WTC11 (cell line): ENCODE measurements around the gene SYT7. TPM values are rescaled to one million over a fixed set of nuclear protein-coding genes. Genes with fewer than 3 reads are reported as not detected.

Experiments
- ATAC-seq: fragments of 200-7000 bp; cut with Tn5 transposase; 2 replicates; pipeline ENCODE4 v1.10.0; 2021; ENCODE audit warnings: mild to moderate bottlenecking, moderate library complexity
- CTCF ChIA-PET: fragments of 300-600 bp; sonication (Branson Sonifier 250); formaldehyde crosslinking; loops from one replicate; lab custom pipeline; 2021; ENCODE audit warnings: antibody characterized with exemption; lab: Charles Lee
- POLR2A ChIA-PET: fragments of 350-600 bp; sonication (Branson Sonifier 250); formaldehyde crosslinking; loops from one replicate; lab custom pipeline; 2021; ENCODE audit warnings: antibody characterized with exemption; lab: Charles Lee
- DNase-seq: peaks from one replicate; pipeline ENCODE4 v3.0.0; 2021; ENCODE audit warnings: low spot score
- H3K27ac Mint-ChIP-seq: 2 replicates; pipeline ENCODE4 v1.8.0; 2021; ENCODE audit warnings: mixed read lengths
- H3K27me3 Mint-ChIP-seq: 2 replicates; pipeline ENCODE4 v1.8.0; 2021; ENCODE audit warnings: low read depth, mild to moderate bottlenecking, moderate library complexity, mixed read lengths
- H3K36me3 Mint-ChIP-seq: 2 replicates; pipeline ENCODE4 v1.8.0; 2021; ENCODE audit warnings: mixed read lengths
- H3K4me1 Mint-ChIP-seq: 2 replicates; pipeline ENCODE4 v1.8.0; 2022; ENCODE audit warnings: mixed read lengths
- H3K4me3 Mint-ChIP-seq: 2 replicates; pipeline ENCODE4 v1.8.0; 2021; ENCODE audit warnings: mild to moderate bottlenecking, moderate library complexity, mixed read lengths
- H3K9me3 Mint-ChIP-seq: 2 replicates; pipeline ENCODE4 v1.8.0; 2021; ENCODE audit warnings: mixed read lengths
- ATF1 ChIP-seq: sonication (generic); formaldehyde crosslinking; IDR thresholded peaks from 2 replicates; pipeline ENCODE4 v1.8.1; 2023; ENCODE audit warnings: mild to moderate bottlenecking, moderate library complexity, missing genetic modification reagents
- CDX4 ChIP-seq: fragments of 250-450 bp; sonication (Bioruptor Pico); IDR thresholded peaks from 2 replicates; pipeline ENCODE4 v1.9.0; 2021; ENCODE audit warnings: moderate library complexity, mild to moderate bottlenecking, inconsistent platforms, borderline replicate concordance
- E2F4 ChIP-seq: sonication (generic); formaldehyde crosslinking; IDR thresholded peaks from 2 replicates; pipeline ENCODE4 v1.8.1; 2022; ENCODE audit warnings: low read depth, mild to moderate bottlenecking, moderate library complexity, missing genetic modification reagents, borderline replicate concordance
- FOXJ3 ChIP-seq: sonication (generic); formaldehyde crosslinking; IDR thresholded peaks from 2 replicates; pipeline ENCODE4 v1.9.0; 2021; ENCODE audit warnings: missing genetic modification reagents, mild to moderate bottlenecking, borderline replicate concordance
- GTF2I ChIP-seq: fragments of 250-450 bp; sonication (Bioruptor Pico); conservative IDR thresholded peaks from 2 replicates; pipeline ENCODE4 v1.4.0; 2021; ENCODE audit warnings: mild to moderate bottlenecking
- HMGA2 ChIP-seq: fragments of 250-450 bp; sonication (Bioruptor Pico); IDR thresholded peaks from 2 replicates; pipeline ENCODE4 v1.4.0; 2021; ENCODE audit warnings: mild to moderate bottlenecking, moderate library complexity
- JUN ChIP-seq: sonication (generic); formaldehyde crosslinking; IDR thresholded peaks from 2 replicates; pipeline ENCODE4 v1.8.0; 2023; ENCODE audit warnings: mild to moderate bottlenecking, missing genetic modification reagents
- MAX ChIP-seq: sonication (generic); formaldehyde crosslinking; IDR thresholded peaks from 2 replicates; pipeline ENCODE4 v1.8.0; 2022; ENCODE audit warnings: mild to moderate bottlenecking, missing genetic modification reagents
- NFATC4 ChIP-seq: fragments of 250-450 bp; sonication (Bioruptor Pico); IDR thresholded peaks from 2 replicates; pipeline ENCODE4 v1.9.0; 2021; ENCODE audit warnings: mild to moderate bottlenecking
- NR3C1 ChIP-seq: sonication (generic); formaldehyde crosslinking; conservative IDR thresholded peaks from 2 replicates; pipeline ENCODE4 v1.8.1; 2023; ENCODE audit warnings: low read depth, mild to moderate bottlenecking, missing genetic modification reagents
- SMAD4 ChIP-seq: sonication (generic); formaldehyde crosslinking; IDR thresholded peaks from 2 replicates; pipeline ENCODE4 v1.8.0; 2022; ENCODE audit warnings: mild to moderate bottlenecking, missing genetic modification reagents
- ZBTB43 ChIP-seq: sonication (generic); formaldehyde crosslinking; IDR thresholded peaks from 2 replicates; pipeline ENCODE4 v1.8.1; 2023; ENCODE audit warnings: mild to moderate bottlenecking, missing genetic modification reagents
- ZNF232 ChIP-seq: sonication (generic); formaldehyde crosslinking; IDR thresholded peaks from 2 replicates; pipeline ENCODE4 v1.8.0; 2022; ENCODE audit warnings: mild to moderate bottlenecking, missing genetic modification reagents
- ZNF281 ChIP-seq: sonication (generic); formaldehyde crosslinking; IDR thresholded peaks from 2 replicates; pipeline ENCODE4 v1.8.0; 2023; ENCODE audit warnings: mild to moderate bottlenecking, missing genetic modification reagents
- ZNF396 ChIP-seq: fragments of 250-450 bp; sonication (Bioruptor Pico); IDR thresholded peaks from 2 replicates; pipeline ENCODE4 v1.8.0; 2021; ENCODE audit warnings: mild to moderate bottlenecking, moderate library complexity, borderline replicate concordance
- ZNF416 ChIP-seq: fragments of 250-450 bp; sonication (Bioruptor Pico); IDR thresholded peaks from 2 replicates; pipeline ENCODE4 v1.9.0; 2021; ENCODE audit warnings: mild to moderate bottlenecking, inconsistent platforms
- total RNA-seq: library from RNA; stranded (reverse); gene quantifications from 3 replicates; pipeline ENCODE4 v1.2.3, GENCODE V29; 2021
- TF ChIP-seq, protein P1 (sequence below): sonication (generic); formaldehyde crosslinking; IDR thresholded peaks from 2 replicates; pipeline ENCODE4 v1.8.0; 2022; ENCODE audit warnings: missing genetic modification reagents

The SYT7 gene
- total RNA-seq, 1 experiment from 2014 or later, result 12.5 TPM

DNA sequence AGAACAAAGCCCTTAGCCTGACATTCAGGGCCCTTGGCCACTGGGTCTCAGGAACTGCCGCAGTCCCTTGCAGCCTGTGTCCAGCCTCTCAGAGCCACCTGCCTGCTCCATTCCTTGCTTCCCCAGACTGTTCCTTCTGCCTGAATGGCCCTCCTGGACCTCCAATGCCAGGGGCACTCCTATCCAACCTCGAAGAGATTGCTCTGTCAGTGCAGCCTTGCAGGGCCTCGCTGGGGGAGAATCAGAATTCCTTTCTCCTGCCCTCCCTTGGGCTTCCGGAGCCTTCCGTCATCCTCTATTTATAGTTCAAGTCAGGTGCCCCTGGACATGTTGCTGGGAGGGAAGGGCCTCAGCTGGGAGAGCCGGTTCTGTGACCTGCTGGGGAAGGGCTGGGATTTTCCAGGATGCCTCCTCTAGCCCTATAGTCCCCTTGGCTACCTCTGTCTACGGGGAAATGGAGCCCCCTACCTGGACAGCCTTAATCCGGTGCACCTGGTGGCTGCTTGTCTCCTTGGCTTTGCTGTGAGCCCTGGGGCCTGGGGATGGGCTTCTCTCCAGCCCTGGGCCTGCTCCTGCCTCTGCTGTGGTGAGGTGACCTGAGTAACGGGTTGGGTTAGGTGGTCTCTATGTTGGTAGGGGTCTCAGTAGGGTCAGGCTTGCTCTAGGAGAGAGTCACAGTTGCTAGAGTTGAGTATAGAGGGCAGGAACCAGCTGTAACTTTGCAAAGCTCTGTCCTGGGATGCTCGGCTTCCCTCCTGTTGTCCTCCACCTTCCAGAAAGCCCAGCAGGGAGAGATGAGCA lies 45.9 kb upstream of the SYT7 start (continued):
- TF ChIP-seq CDX4 (no peak), ZNF396 (CRISPR knock-in tag) (0 out of 2 replicates have a peak, but pooled peaks have one; percentile 17)
- TF ChIP-seq, all 79 proteins: peak for 8

DNA sequence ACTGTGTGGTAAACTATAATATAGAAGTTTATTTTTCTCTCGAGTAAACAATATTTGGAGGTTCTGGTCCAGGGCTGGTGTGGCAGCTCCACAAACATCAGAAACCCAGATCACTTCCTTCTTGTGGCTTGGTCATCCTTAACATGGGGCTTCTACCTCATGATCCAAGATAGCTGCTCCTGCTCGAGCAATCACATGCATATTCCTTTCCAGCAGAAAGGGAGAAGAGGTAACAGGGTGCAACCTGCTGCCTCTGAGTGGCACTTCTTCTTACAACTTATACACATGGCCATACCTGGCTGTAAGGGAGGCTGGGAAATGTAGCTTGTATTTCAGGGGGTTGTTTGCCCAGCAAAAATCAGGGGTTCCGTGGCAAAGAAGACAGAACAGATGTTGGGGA lies 44.6 kb upstream of the SYT7 start:
- Mint-ChIP-seq H3K27me3 (no peaks in the 10 kb centered on the region; the same call in 1 of the 2 replicates), H3K4me1 (peaks cover 59% of the 10 kb centered on the region), H3K36me3 (no peaks in the 10 kb centered on the region), H3K9me3 (no peaks in the 10 kb centered on the region), H3K27ac (no peak overlapping the region), H3K4me3 (no peak overlapping the region)
- DNase-seq (no peak), ATAC-seq (no peak)
- POLR2A ChIA-PET, result no interaction called here
- TF ChIP-seq ATF1 (CRISPR knock-in tag) (no peak), GTF2I (CRISPR knock-in tag) (0 out of 2 replicates have a peak, but pooled peaks have one; percentile 44)
- CTCF ChIA-PET, result interaction anchor here (0.6 to 4.6 kb wide), 4 partner anchors 18 to 94 kb away, joined by 3 to 36 read pairs (median 3); no protein-coding TSS in a partner anchor

DNA sequence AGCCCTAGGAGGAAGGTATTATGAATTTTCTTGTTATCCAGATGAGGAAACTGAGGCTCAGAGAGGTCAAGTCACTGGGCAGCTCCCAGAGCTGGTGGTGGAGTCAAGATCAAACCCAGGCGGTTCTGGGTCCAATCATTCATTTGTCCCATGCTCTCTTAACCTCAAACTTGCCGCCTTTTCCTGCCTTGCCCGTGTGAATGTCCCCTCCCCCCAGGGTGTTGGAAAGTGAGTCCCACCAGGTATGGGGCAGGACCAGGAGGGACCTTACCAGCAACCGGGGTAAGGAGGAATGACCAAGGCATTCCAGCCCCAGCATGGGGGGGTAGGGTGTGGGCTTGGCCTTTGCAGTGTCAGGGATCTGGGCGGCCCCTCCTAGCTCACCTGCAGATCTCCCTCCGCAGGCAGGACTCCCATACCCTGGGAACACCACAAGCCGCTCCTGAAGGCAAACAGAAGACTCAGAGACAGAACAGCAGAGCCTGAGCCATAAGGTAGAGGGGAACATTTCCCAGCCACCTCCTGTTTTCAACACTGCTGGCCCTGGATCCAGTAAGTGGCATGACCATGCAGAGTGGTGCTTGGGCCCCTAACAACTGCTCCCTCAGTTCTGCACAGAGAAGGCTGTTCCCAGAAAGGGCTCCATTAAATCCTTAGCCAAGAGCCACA lies 41.2 kb upstream of the SYT7 start:
- ChIA-PET CTCF (interaction anchor here (1.0 to 1.8 kb wide), 7 partner anchors 8 to 145 kb away, joined by 3 to 7 read pairs (median 4); no protein-coding TSS in a partner anchor), POLR2A (no interaction called here)
- no peaks in the 10 kb centered on the region; the same call in 1 of the 2 replicates for H3K27me3 Mint-ChIP-seq
- no peaks in the 10 kb centered on the region; the same call in 1 of the 2 replicates for H3K36me3 Mint-ChIP-seq
- DNase-seq, result peak; percentile 51
- H3K27ac Mint-ChIP-seq, result no peak overlapping the region; the same call in 1 of the 2 replicates
- no peak overlapping the region for H3K4me3 Mint-ChIP-seq
- peaks cover 42% of the 10 kb centered on the region for H3K4me1 Mint-ChIP-seq
- no peak for TF ChIP-seq SMAD4
- no peak for TF ChIP-seq JUN (CRISPR knock-in tag)
- no peak for TF ChIP-seq E2F4 (CRISPR knock-in tag)
- TF ChIP-seq MAX (CRISPR knock-in tag), result peak; percentile 52; the same call in 1 of the 2 replicates
- TF ChIP-seq HMGA2, result no peak
- TF ChIP-seq, protein P1, sequence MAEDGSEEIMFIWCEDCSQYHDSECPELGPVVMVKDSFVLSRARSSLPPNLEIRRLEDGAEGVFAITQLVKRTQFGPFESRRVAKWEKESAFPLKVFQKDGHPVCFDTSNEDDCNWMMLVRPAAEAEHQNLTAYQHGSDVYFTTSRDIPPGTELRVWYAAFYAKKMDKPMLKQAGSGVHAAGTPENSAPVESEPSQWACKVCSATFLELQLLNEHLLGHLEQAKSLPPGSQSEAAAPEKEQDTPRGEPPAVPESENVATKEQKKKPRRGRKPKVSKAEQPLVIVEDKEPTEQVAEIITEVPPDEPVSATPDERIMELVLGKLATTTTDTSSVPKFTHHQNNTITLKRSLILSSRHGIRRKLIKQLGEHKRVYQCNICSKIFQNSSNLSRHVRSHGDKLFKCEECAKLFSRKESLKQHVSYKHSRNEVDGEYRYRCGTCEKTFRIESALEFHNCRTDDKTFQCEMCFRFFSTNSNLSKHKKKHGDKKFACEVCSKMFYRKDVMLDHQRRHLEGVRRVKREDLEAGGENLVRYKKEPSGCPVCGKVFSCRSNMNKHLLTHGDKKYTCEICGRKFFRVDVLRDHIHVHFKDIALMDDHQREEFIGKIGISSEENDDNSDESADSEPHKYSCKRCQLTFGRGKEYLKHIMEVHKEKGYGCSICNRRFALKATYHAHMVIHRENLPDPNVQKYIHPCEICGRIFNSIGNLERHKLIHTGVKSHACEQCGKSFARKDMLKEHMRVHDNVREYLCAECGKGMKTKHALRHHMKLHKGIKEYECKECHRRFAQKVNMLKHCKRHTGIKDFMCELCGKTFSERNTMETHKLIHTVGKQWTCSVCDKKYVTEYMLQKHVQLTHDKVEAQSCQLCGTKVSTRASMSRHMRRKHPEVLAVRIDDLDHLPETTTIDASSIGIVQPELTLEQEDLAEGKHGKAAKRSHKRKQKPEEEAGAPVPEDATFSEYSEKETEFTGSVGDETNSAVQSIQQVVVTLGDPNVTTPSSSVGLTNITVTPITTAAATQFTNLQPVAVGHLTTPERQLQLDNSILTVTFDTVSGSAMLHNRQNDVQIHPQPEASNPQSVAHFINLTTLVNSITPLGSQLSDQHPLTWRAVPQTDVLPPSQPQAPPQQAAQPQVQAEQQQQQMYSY (CRISPR knock-in tag), result no peak
- H3K9me3 Mint-ChIP-seq, result no peaks in the 10 kb centered on the region
- peak; percentile 56 for ATAC-seq

GRCh38 chr11:61619471-61620226 lies 38.8 kb upstream of the SYT7 start:
- POLR2A ChIA-PET, result no interaction called here
- CTCF ChIA-PET, result interaction anchor here (0.6 to 3.3 kb wide), 9 partner anchors 8 to 170 kb away, joined by 4 to 15 read pairs (median 6); no protein-coding TSS in a partner anchor
- Mint-ChIP-seq H3K36me3 (no peaks in the 10 kb centered on the region; the same call in 1 of the 2 replicates), H3K27ac (no peak overlapping the region), H3K4me3 (no peak overlapping the region), H3K4me1 (peaks cover 26% of the 10 kb centered on the region), H3K27me3 (no peaks in the 10 kb centered on the region; the same call in 1 of the 2 replicates), H3K9me3 (no peaks in the 10 kb centered on the region)
- no peak for ATAC-seq
- DNase-seq, result no peak
- no peak for TF ChIP-seq ZNF232 (CRISPR knock-in tag)
- TF ChIP-seq NFATC4 (CRISPR knock-in tag), result no peak
- no peak for TF ChIP-seq FOXJ3 (CRISPR knock-in tag)
- no peak for TF ChIP-seq ZBTB43 (CRISPR knock-in tag)
- no peak for TF ChIP-seq NR3C1 (CRISPR knock-in tag)
- TF ChIP-seq ZNF281 (CRISPR knock-in tag), result no peak
- TF ChIP-seq ZNF416 (CRISPR knock-in tag), result no peak
